CD4-positive, alpha-beta T cell treated with Interleukin-21 for 1 hour (primary cell): Measurements from ENCODE around the gene NHEJ1.

Experiments used
- DNase-seq: peaks from one replicate; pipeline ENCODE4 v3.0.0-alpha.2; 2020

Gene NHEJ1

GRCh38 chr2:219084791-219085190 is 75.8 kb downstream of the NHEJ1 start:
- no peak for DNase-seq

DNA sequence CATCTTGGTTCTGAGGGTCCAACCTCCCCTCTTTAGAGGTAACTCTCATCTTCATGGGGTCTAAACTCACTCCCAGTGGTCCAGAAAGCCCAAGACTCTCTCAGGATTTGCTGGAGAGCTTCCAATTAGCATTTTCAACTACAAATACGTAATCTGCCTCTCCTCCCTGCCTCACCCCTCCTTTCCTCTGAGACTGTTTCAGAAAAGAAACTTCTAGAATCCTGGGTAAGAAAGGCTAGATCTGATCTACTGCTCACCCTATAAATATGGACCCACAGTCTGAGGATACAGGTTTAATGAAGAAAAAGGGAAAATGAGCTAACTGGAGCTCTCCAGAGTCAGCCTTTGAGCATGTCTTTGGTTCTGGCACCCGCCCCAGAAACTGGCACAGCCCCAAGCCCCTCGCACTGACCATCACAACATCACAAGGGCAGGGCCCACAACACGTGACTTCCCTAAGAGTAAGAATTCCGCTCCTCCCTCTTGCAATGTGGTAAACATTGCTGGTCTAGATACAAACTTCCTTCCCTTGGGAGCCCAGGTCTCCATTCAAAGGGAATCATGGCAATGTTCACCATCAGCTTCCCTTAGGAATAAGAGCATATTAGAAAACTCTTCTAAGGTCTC is 78.2 kb downstream of the NHEJ1 start:
- no peak for DNase-seq

GRCh38 chr2:219081701-219082331 is 78.8 kb downstream of the NHEJ1 start:
- no peak for DNase-seq

GRCh38 chr2:219081096-219081495 is 79.5 kb downstream of the NHEJ1 start:
- DNase-seq, result no peak

DNA sequence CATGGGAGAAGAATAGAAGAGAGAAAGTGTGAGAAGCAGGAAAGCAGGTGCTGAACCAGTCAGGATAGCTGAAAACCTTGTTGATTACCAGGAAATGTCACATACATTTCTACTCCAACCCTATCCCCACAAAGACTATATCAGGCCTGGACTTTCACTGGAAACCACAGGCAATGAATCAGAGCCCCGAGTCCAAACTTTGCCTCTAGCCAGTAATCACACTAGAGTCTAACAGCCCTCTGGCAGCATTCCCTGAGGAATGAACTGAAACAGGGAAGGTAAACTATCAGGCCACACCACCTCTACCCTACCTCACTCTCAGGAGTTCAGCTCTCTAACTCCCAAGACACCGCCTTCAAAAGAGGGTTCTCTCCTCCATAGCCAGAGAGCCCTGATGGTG is 81.2 kb downstream of the NHEJ1 start:
- no peak for DNase-seq

DNA sequence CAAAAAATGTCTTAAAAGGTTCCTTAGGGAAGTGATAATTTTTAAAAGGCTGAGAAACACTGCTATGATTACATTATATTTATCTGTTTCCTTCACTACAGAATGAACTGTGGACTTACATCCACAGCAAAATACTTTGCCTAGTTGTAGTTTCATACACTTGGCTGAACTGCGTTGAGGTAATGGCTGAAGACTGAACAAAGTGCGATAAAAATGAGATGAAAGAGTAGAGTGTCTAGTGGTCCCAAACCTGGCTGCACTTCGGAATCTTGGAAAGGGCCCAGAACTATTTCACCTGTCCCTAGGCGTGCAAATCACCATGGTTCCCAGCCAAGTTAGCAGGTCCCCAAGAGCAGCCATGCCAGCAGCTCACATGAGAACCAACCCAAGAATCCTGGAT is 81.7 kb downstream of the NHEJ1 start:
- no peak for DNase-seq

DNA sequence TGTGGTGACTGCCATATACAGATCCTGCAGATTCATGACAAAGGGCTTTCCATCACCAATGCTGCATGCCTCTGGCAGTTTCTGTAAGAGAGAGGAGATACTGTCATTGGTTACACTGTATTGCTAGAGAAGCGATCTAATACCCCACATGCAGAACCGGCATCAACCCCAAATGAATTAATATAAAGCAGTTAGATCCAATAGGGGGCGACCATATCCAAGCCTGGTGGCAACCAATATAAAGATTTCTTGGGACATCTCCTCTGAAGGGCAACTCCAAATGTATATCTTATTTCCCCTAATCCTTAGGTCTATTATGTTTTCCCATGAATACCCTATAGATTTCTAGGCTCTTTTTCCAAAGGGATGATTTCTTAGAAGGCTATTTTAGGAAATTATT is 82.5 kb downstream of the NHEJ1 start:
- no peak for DNase-seq

DNA sequence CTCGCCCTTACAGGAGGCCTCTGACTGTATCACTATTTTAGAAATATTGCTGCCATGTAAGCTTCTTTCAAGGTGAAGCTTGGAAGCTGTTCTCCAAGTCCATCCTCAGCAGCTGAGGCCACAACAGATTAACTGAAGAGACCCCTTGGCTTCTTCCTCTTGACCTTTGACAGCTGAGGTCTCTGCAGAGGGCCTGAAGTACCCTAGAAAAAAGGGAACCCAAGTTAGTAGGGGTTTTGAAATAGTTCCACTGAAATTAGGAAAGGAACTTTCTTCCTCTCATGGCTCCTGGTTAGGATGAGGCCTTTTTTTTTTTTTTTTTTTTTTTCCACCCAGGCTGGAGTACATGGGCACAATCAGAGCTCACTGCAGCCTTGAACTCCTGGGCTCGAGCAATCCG is 84.4 kb downstream of the NHEJ1 start:
- no peak for DNase-seq

DNA sequence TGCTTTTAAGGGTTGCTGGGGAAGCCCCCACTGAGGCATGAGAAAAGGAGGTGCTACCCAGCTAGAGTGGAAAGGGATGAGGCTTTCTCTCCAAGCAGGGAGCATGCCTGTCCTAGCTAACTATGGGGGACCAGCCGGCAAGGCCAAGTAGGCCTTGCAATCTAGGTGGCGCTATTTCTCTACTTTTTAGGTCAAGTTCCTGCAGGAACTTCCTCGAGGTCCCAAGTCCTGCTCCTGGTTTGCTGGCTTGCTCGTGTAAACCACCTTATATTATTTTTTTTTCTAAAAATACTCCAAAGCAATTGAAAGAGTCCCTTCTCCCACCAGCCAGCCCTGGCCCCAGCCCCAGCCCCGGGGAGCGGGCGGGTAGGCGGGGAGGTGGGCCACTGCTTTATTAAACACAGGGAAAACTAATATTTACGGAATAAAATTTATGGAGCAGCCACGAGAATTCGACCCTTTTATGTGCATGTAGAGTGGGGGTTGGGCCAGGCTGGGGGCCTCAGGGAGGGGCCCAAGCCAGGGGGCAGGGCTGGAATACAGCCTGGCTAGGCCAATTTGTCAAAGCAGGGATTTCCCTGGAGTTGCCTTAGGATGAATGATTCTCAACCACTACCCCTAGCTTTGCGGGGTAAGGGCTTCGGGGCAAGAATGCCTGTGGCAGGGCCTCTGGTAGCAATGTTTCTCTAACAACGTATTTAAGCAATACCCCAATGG is 87.0 kb downstream of the NHEJ1 start:
- DNase-seq, result peak; percentile 30

DNA sequence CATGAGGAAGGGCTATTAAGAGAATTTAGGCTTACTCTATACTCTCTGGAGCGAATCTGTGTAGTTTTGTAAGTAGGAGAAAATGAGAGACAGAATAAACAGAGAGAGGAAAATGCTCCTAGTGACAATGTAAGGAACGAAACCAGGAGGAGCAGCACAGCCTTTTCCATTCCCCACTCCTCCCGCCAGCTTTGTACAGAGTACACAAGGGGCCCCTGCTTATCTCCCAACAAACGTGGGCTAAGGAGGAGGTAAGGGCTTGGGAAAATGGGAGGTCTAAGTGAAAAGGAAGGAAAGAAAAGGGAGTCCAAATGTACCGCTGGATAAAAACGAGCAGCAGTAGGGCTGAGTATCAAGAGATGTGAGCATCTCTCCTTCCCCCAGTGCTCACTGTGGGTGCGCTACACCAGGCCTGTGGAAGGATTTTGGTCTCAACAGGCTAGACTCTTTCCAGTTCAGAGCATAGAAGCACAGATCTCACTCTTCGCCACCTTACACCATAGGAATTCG is 87.8 kb downstream of the NHEJ1 start:
- DNase-seq, result no peak

DNA sequence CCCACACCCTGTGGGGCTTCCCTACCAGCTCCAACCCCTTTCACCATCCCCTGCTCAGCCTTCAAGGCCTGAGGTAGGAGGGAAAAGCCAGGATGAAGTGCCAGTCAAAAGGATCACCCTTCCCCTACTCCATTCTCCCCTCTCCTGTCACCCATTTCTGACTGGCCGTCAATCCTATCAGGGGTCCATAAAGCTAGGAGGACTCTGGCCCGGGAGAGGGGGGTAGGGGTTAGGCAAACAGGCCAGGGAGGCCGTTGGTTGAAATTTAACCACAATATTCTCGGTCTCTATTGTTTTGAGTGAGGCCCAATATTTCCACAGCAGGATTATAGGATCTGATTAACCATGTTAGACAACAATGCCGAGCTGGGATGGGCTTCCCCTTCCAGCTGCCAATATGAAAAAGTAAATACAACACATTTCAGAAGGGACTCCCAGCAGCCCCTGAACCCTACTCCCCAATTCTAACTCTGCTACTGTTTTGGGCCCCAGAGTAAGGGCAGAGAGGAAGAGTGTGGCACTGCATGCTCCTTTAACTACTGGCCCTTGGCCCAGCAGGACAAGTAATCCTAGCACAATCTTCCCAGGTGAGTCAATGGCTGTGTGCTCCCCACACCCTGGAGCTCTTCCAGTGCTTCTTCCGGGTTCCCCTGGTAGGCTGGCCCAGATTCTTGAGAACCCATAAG is 89.3 kb downstream of the NHEJ1 start:
- DNase-seq, result no peak

- no peak for DNase-seq
Measured at GRCh38 chr2:219065484-219065883, 95.1 kb downstream of the NHEJ1 start.

DNA sequence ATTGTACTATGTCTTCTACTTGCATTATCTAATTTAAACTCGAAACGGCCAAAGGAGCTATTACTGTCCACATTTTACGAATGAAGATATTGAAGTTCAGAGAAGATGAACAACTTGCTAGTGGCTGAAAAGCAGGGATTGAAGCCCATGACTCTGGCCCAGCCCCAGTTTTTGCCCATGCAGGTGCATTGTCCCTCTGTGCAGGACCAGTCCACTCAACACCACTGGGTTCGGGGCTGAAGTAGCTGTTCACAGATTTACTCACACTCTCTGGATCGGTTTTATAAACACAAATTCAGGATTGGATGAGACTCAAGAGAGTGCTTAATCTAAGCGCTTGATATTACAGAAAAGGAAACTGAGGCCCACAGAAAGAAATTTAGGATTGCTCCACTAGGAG is 98.5 kb downstream of the NHEJ1 start:
- no peak for DNase-seq

- DNase-seq, result no peak
Measured at GRCh38 chr2:219060821-219061791, 99.5 kb downstream of the NHEJ1 start, which contains the start of gene IHH. Gene IHH (minus strand): TSS chr2:219060921. CDS start chr2:219060467, 454 bp downstream.

- no peak for DNase-seq
Measured at GRCh38 chr2:219059725-219060682, 100.6 kb downstream of the NHEJ1 start.

DNA sequence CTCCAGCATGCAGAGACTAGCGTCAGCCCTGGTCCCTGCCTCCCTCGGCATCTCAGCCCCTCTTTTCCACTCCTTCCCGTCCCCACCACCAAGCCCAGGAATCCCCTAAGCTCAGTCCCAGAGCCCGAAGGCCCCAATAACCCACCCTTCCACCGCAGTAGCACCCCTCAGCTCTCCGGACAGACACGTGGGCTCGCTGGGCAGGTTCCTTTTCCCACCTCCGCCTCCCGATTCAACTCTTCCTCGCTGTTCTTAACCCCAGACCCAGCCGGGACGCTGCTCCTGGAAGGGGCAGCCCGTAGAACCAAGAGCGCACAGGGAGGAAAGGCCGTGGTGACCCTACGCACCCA is 101.3 kb downstream of the NHEJ1 start:
- DNase-seq, result no peak

DNA sequence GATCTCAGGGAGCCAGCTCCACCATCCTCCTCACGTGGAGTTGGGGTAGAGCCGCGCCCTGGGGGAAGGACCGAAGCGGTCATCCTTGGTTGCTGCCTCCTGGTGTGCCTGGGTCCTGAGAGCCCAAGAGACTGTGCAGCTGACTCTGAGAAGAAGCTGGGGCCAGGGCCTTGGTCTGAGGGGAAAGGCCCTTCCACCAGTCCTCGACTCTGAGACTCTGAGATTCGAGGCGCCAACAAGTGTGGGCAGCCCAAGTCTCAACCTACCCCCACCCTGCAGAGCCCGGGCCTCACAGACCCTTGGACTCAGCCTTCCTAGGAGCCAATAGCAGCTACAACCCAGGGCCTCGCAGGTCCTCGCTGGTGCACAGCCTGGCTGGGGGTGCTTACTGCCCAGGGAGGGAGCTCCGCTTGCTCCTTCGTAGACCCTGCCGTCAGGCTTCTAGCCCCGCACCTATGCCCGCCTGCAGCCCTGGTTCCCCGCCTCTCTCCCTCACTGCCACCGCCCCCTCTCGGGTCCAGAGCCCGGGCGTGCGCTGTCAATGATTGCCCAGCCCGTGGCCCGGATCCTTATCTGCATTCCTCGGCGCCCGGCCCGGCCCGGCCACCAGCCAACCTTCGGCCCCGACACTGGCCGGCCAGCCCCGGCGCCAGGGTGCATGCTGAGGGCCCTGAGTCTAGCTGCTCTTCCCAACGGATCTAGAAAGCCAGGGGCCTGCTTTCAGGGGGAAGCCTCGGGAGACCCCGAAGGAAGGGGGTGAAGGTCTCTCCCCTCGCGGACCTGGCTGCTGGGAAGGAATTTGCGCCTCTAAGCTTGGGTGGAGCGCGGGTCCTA is 101.9 kb downstream of the NHEJ1 start:
- no peak for DNase-seq

GRCh38 chr2:219057709-219058540 is 102.7 kb downstream of the NHEJ1 start:
- DNase-seq, result peak; percentile 79
